HepG2 (cell line): ENCODE measurements around the gene TRAPPC4. TPM values are rescaled to one million over a fixed set of nuclear protein-coding genes. Genes with fewer than 3 reads are reported as not detected.

Experiments used
- ATAD3A ChIP-seq: sonication (generic); formaldehyde crosslinking; IDR thresholded peaks from 2 replicates; pipeline ENCODE4 v1.4.0; 2020; ENCODE audit warnings: missing genetic modification reagents
- ATRX ChIP-seq: sonication (generic); formaldehyde crosslinking; IDR thresholded peaks from 2 replicates; pipeline ENCODE4 v1.4.0; 2020; ENCODE audit warnings: missing genetic modification reagents, borderline replicate concordance
- FOXK1 ChIP-seq: sonication (generic); formaldehyde crosslinking; IDR thresholded peaks from 2 replicates; pipeline ENCODE4 v1.4.0; 2020; ENCODE audit warnings: low read depth, missing genetic modification reagents, borderline replicate concordance
- FOXK2 ChIP-seq: fragments of 450-650 bp; IDR thresholded peaks from 2 replicates; pipeline ENCODE4 v1.6.1; 2016
- FOXO4 ChIP-seq: sonication (generic); formaldehyde crosslinking; conservative IDR thresholded peaks from 2 replicates; pipeline ENCODE4 v1.8.1; 2023; ENCODE audit warnings: missing genetic modification reagents
- HOXA7 ChIP-seq: sonication (generic); formaldehyde crosslinking; IDR thresholded peaks from 2 replicates; pipeline ENCODE4 v1.8.1; 2022; ENCODE audit warnings: mild to moderate bottlenecking, missing genetic modification reagents, moderate library complexity
- IRF2 ChIP-seq: IDR thresholded peaks from 2 replicates; pipeline ENCODE4 v1.6.1; 2018; ENCODE audit warnings: missing genetic modification reagents, missing compliant biosample characterization
- NKX3-1 ChIP-seq: sonication (generic); formaldehyde crosslinking; IDR thresholded peaks from 2 replicates; pipeline ENCODE4 v1.5.0; 2020; ENCODE audit warnings: missing genetic modification reagents
- SMAD3 ChIP-seq: sonication (generic); formaldehyde crosslinking; IDR thresholded peaks from 2 replicates; pipeline ENCODE4 v1.4.0; 2020; ENCODE audit warnings: missing genetic modification reagents
- SOX6 ChIP-seq, 2 experiments: fragments of 450-650 bp in 1 of 2; sonication (generic) in 1 of 2; formaldehyde crosslinking in 1 of 2; IDR thresholded peaks; 2 replicates each; pipeline versions ENCODE4 v1.4.0 to v1.6.1; 2017 to 2020; ENCODE audit warnings: antibody characterized with exemption in 1 of 2, mild to moderate bottlenecking in 1 of 2, missing genetic modification reagents in 1 of 2
- SP5 ChIP-seq: IDR thresholded peaks from 2 replicates; pipeline ENCODE4 v1.6.1; 2016; ENCODE audit warnings: low read depth, borderline replicate concordance
- SRF ChIP-seq: IDR thresholded peaks from 2 replicates; pipeline ENCODE4 v1.6.1; 2011; ENCODE audit warnings: mild to moderate bottlenecking, low read depth, low read length, moderate library complexity
- SRSF4 ChIP-seq: fragments of 200-400 bp; formaldehyde crosslinking; IDR thresholded peaks from one replicate; pipeline ENCODE4 v1.6.1; 2018; ENCODE audit warnings: mild to moderate bottlenecking, low read depth, low read length, moderate library complexity; ENCODE audit not compliant: poor library complexity, severe bottlenecking
- STAG1 ChIP-seq: sonication (generic); formaldehyde crosslinking; IDR thresholded peaks from 2 replicates; pipeline ENCODE4 v1.4.0; 2020; ENCODE audit warnings: missing genetic modification reagents
- ZBTB25 ChIP-seq: IDR thresholded peaks from 2 replicates; pipeline ENCODE4 v1.6.1; 2018; ENCODE audit warnings: missing genetic modification reagents
- ZMYM4 ChIP-seq: sonication (generic); formaldehyde crosslinking; IDR thresholded peaks from 2 replicates; pipeline ENCODE4 v1.8.1; 2023; ENCODE audit warnings: mild to moderate bottlenecking, missing genetic modification reagents
- ZNF205 ChIP-seq: IDR thresholded peaks from 2 replicates; pipeline ENCODE4 v1.6.1; 2018; ENCODE audit warnings: missing biosample characterization, missing genetic modification reagents
- ZNF460 ChIP-seq: sonication (generic); formaldehyde crosslinking; IDR thresholded peaks from 2 replicates; pipeline ENCODE4 v1.5.1; 2020; ENCODE audit warnings: missing genetic modification reagents, mild to moderate bottlenecking, borderline replicate concordance
- ZNF468 ChIP-seq: sonication (generic); formaldehyde crosslinking; IDR thresholded peaks from 2 replicates; pipeline ENCODE4 v1.8.0; 2022; ENCODE audit warnings: mild to moderate bottlenecking, moderate library complexity, missing genetic modification reagents
- ZNF543 ChIP-seq: sonication (generic); formaldehyde crosslinking; IDR thresholded peaks from 2 replicates; pipeline ENCODE4 v1.4.0; 2020; ENCODE audit warnings: mild to moderate bottlenecking, missing genetic modification reagents
- ZNF556 ChIP-seq: sonication (generic); formaldehyde crosslinking; IDR thresholded peaks from 2 replicates; pipeline ENCODE4 v1.4.0; 2020; ENCODE audit warnings: mild to moderate bottlenecking, missing genetic modification reagents, borderline replicate concordance
- ZNF564 ChIP-seq: sonication (generic); formaldehyde crosslinking; IDR thresholded peaks from 2 replicates; pipeline ENCODE4 v1.8.1; 2023; ENCODE audit warnings: mild to moderate bottlenecking, missing genetic modification reagents
- ZNF589 ChIP-seq: sonication (generic); formaldehyde crosslinking; conservative IDR thresholded peaks from 2 replicates; pipeline ENCODE4 v1.8.0; 2022; ENCODE audit warnings: mild to moderate bottlenecking, moderate library complexity, missing genetic modification reagents
- ZNF83 ChIP-seq: sonication (generic); formaldehyde crosslinking; IDR thresholded peaks from 2 replicates; pipeline ENCODE4 v1.4.0; 2020; ENCODE audit warnings: missing genetic modification reagents, mild to moderate bottlenecking, borderline replicate concordance
- ZNF841 ChIP-seq: sonication (generic); formaldehyde crosslinking; IDR thresholded peaks from 2 replicates; pipeline ENCODE4 v1.8.1; 2023; ENCODE audit warnings: missing genetic modification reagents, borderline replicate concordance
- ZNF878 ChIP-seq: sonication (generic); formaldehyde crosslinking; IDR thresholded peaks from 2 replicates; pipeline ENCODE4 v1.8.1; 2023; ENCODE audit warnings: mild to moderate bottlenecking, missing genetic modification reagents, moderate library complexity
- ZSCAN12 ChIP-seq: sonication (generic); formaldehyde crosslinking; IDR thresholded peaks from 2 replicates; pipeline ENCODE4 v1.9.0; 2021; ENCODE audit warnings: mild to moderate bottlenecking, missing genetic modification reagents
- polyA plus RNA-seq, 8 experiments: library from polyadenylated mRNA; depleted of rRNA in 3 of 8; stranded (reverse) in 7 of 8; unstranded in 1 of 8; fragments of >200 nt; fragmentation: Illumina TruSeq in 4 of 8; extraction: Trizol in 4 of 8; gene quantifications; 2 replicates each; pipeline versions ENCODE4 v1.2.1 to v1.2.3, GENCODE V29; 2011 to 2016; ENCODE audit warnings: low read depth in 4 of 8, missing spikeins in 1 of 8, mixed read lengths in 1 of 8; ENCODE audit not compliant: insufficient read depth in 1 of 8
- total RNA-seq, 5 experiments: library from RNA; depleted of rRNA; stranded (reverse); fragments of >200 nt; fragmentation: Illumina TruSeq; extraction: Trizol; gene quantifications; 2 replicates each; pipeline ENCODE4 v1.2.3, GENCODE V29; 2016; ENCODE audit warnings: low read depth in 1 of 5
- TF ChIP-seq, protein P1 (sequence below): sonication (generic); formaldehyde crosslinking; IDR thresholded peaks from 2 replicates; pipeline ENCODE4 v1.9.0; 2021; ENCODE audit warnings: missing genetic modification reagents, mild to moderate bottlenecking, borderline replicate concordance

TRAPPC4 gene
- total and polyA plus RNA-seq, 2 of the 13 experiments (the other 11 are each of a cell fraction or from before 2014, with no cell fraction given) = 97.4 to 140 TPM

GRCh38 chr11:118997627-118998387 is 20.8 kb upstream of the TRAPPC4 start, which contains the start of gene CENATAC (continued):
- TF ChIP-seq ZNF878 (CRISPR knock-in tag) (no peak), FOXK2 (no peak), FOXK1 (CRISPR knock-in tag) (peak; percentile 48; the same call in 1 of the 2 replicates), ZMYM4 (CRISPR knock-in tag) (peak; percentile 53), ZNF589 (CRISPR knock-in tag) (peak; percentile 58; the same call in 1 of the 2 replicates), ZSCAN12 (CRISPR knock-in tag) (no peak), ZNF205 (peak; percentile 15; the same call in 1 of the 2 replicates), ZNF543 (CRISPR knock-in tag) (no peak), SRSF4 (no peak), SRF (no peak), NKX3-1 (CRISPR knock-in tag) (no peak), SMAD3 (CRISPR knock-in tag) (peak; percentile 48; the same call in 1 of the 2 replicates), FOXO4 (no peak), IRF2 (peak; percentile 70; the same call in 1 of the 2 replicates), ATRX (CRISPR knock-in tag) (no peak), ZNF468 (CRISPR knock-in tag) (no peak), ZNF564 (CRISPR knock-in tag) (no peak), ZNF83 (CRISPR knock-in tag) (no peak), ZNF460 (no peak), STAG1 (no peak; the same call in 1 of the 2 replicates), ZNF841 (CRISPR knock-in tag) (no peak), SOX6 (IDR thresholded peaks at IDR 0.05) (no peak), SOX6 (CRISPR knock-in tag; IDR thresholded peaks at IDR 0.05) (peak; percentile 71; the same call in 1 of the 2 replicates), ATAD3A (no peak), SP5 (CRISPR knock-in tag) (peak; percentile 65; the same call in 1 of the 2 replicates), ZBTB25 (CRISPR knock-in tag) (peak; percentile 57; the same call in 1 of the 2 replicates), HOXA7 (CRISPR knock-in tag) (no peak), ZNF556 (peak; percentile 37; the same call in 1 of the 2 replicates)
- TF ChIP-seq, protein P1, sequence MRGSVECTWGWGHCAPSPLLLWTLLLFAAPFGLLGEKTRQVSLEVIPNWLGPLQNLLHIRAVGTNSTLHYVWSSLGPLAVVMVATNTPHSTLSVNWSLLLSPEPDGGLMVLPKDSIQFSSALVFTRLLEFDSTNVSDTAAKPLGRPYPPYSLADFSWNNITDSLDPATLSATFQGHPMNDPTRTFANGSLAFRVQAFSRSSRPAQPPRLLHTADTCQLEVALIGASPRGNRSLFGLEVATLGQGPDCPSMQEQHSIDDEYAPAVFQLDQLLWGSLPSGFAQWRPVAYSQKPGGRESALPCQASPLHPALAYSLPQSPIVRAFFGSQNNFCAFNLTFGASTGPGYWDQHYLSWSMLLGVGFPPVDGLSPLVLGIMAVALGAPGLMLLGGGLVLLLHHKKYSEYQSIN (CRISPR knock-in tag) = no peak
